GM19351 (cell line): ENCODE results near the gene PSMA8.
"Not testable (repeated sequence)": the region's sequence is repeated elsewhere in the genome, so short reads cannot be mapped to it uniquely, and the experiment has no call there.

Experiments
- ATAC-seq: cut with Tn5 transposase; IDR thresholded peaks from one replicate; pipeline ENCODE4 v1.9.1; 2021; ENCODE audit warnings: mild to moderate bottlenecking, moderate library complexity; ENCODE audit not compliant: unreplicated experiment

Gene PSMA8

GRCh38 chr18:26228562-26229260 lies 95.0 kb downstream of the PSMA8 start:
- no peak for ATAC-seq

- ATAC-seq, result no peak
Measured at GRCh38 chr18:26230497-26230896, 96.8 kb downstream of the PSMA8 start.

GRCh38 chr18:26233208-26233607 lies 99.5 kb downstream of the PSMA8 start:
- ATAC-seq, result no peak

- not testable (repeated sequence) for ATAC-seq
Measured at GRCh38 chr18:26237363-26237762, 103.7 kb downstream of the PSMA8 start.

GRCh38 chr18:26238718-26239117 lies 105.0 kb downstream of the PSMA8 start:
- ATAC-seq, result not testable (repeated sequence)

GRCh38 chr18:26242392-26242791 lies 108.7 kb downstream of the PSMA8 start:
- not testable (repeated sequence) for ATAC-seq
